ENCODE results near the gene CAPZB. TPM values are rescaled to one million over a fixed set of nuclear protein-coding genes. Genes with fewer than 3 reads are reported as not detected.

The CAPZB gene
- total and polyA plus RNA-seq, 11 donors, result 77.8 to 348 (median 237) TPM

- TF ChIP-seq POLR2A (IDR thresholded peaks at IDR 0.05), result no peak
- TF ChIP-seq CTCF (IDR thresholded peaks at IDR 0.05), result no peak
- Histone ChIP-seq H3K27ac (no peak overlapping the region), H3K4me3 (no peak overlapping the region), H3K9me3 (no peaks in the 10 kb centered on the region), H3K4me1 (no peaks in the 10 kb centered on the region), H3K27me3 (no peaks in the 10 kb centered on the region), H3K36me3 (peaks cover 0 to 38% (median 17%) of the 10 kb centered on the region in 9 donors)
- ATAC-seq, result no peak
- intact Hi-C loops (cut with DNase I), result no loop called here
- WGBS, 4 donors, result 80 to 86% (median 83%) methylated on average over 9 of the region's 9 CpGs
- DNase-seq, result no peak
Observed at GRCh38 chr1:19333587-19334354, 151.6 kb downstream of the CAPZB start.

GRCh38 chr1:19332832-19333231, 152.5 kb downstream of the CAPZB start:
- DNase-seq (no peak), ATAC-seq (no peak)
- intact Hi-C loops (cut with DNase I), result no loop called here
- Histone ChIP-seq H3K4me1 (no peaks in the 10 kb centered on the region), H3K9me3 (no peaks in the 10 kb centered on the region), H3K27me3 (no peaks in the 10 kb centered on the region), H3K4me3 (no peak overlapping the region), H3K36me3 (peaks cover 0 to 38% (median 18%) of the 10 kb centered on the region in 9 donors), H3K27ac (no peak overlapping the region)
- TF ChIP-seq POLR2A (IDR thresholded peaks at IDR 0.05), result no peak
- no peak for TF ChIP-seq CTCF (IDR thresholded peaks at IDR 0.05)
- 91 to 95% (median 94%) methylated on average over 12 of the region's 12 CpGs for WGBS, 4 donors

GRCh38 chr1:19331262-19331878, 154.0 kb downstream of the CAPZB start:
- ATAC-seq (no peak), DNase-seq (no peak)
- H3K4me1 ChIP-seq, result no peaks in the 10 kb centered on the region
- H3K9me3 ChIP-seq, result no peaks in the 10 kb centered on the region
- WGBS, 4 donors, result 90 to 95% (median 94%) methylated on average over 11 to 13 of the region's 13 CpGs
- H3K4me3 ChIP-seq, result no peak overlapping the region
- intact Hi-C loops (cut with DNase I), result no loop called here
- H3K27me3 ChIP-seq, result no peaks in the 10 kb centered on the region
- TF ChIP-seq POLR2A (IDR thresholded peaks at IDR 0.05) (no peak), CTCF (IDR thresholded peaks at IDR 0.05) (no peak)
- no peak overlapping the region for H3K27ac ChIP-seq
- H3K36me3 ChIP-seq, result peaks cover 0 to 47% (median 28%) of the 10 kb centered on the region in 9 donors

- Histone ChIP-seq H3K36me3 (peaks cover 0 to 55% (median 35%) of the 10 kb centered on the region in 9 donors), H3K27me3 (no peaks in the 10 kb centered on the region), H3K4me3 (no peak overlapping the region), H3K27ac (no peak overlapping the region), H3K9me3 (no peaks in the 10 kb centered on the region), H3K4me1 (no peaks in the 10 kb centered on the region)
- DNase-seq, result no peak
- intact Hi-C loops (cut with DNase I), result no loop called here
- WGBS, 4 donors, result 91 to 96% (median 94%) methylated on average over 14 of the region's 14 CpGs
- ATAC-seq, result no peak
- TF ChIP-seq POLR2A (IDR thresholded peaks at IDR 0.05) (no peak), CTCF (IDR thresholded peaks at IDR 0.05) (no peak)
Observed at GRCh38 chr1:19330449-19331135, 154.7 kb downstream of the CAPZB start.
